Endothelial cell of umbilical vein (primary cell): ENCODE measurements around the gene C8A. TPM values are rescaled to one million over a fixed set of nuclear protein-coding genes. Genes with fewer than 3 reads are reported as not detected.

Experiments used
- Bru-seq: library from RNA; stranded (reverse); fragments of 400-500 nt; gene quantifications from one replicate; lab custom pipeline; 2021; lab: Mats Ljungman, UMichigan
- BruChase-seq, 2 experiments: library from RNA; stranded (reverse); fragments of 400-500 nt; gene quantifications; one replicate each; lab custom pipeline; 2021; lab: Mats Ljungman, UMichigan
- BruUV-seq: library from RNA; stranded (reverse); fragments of 400-500 nt; replicated peaks from 2 replicates; lab custom pipeline; 2021; lab: Mats Ljungman, UMichigan
- CTCF ChIA-PET: fragments of 300-600, 350-600 bp; sonication (Branson Sonifier 250); formaldehyde crosslinking; loops from one replicate; lab custom pipeline; 2021; ENCODE audit warnings: antibody characterized with exemption, inconsistent platforms; lab: Charles Lee
- POLR2A ChIA-PET: fragments of 300-600, 350-600 bp; sonication (Branson Sonifier 250); formaldehyde crosslinking; loops from one replicate; lab custom pipeline; 2021; ENCODE audit warnings: antibody characterized with exemption, inconsistent platforms; lab: Charles Lee
- DNase-seq: peaks from one replicate; pipeline ENCODE4 v3.0.0-alpha.2; 2011; ENCODE audit warnings: low read depth, low spot score
- FAIRE-seq: peaks from 2 replicates; lab custom pipeline; 2011; peaks lifted over from hg19 to GRCh38; lab: Jason Lieb, UNC
- H2AFZ ChIP-seq: 2 replicates; pipeline ENCODE4 v1.6.0; 2012; ENCODE audit warnings: low read depth, low read length, control low read depth, inconsistent platforms
- H3K27ac ChIP-seq: 2 replicates; pipeline ENCODE4 v1.5.1; 2011; ENCODE audit warnings: low read depth, mild to moderate bottlenecking, control low read depth, low read length, moderate library complexity; ENCODE audit not compliant: insufficient read depth
- H3K27me3 ChIP-seq, 2 experiments: 2 replicates each; pipeline versions ENCODE4 v1.6.0 to v1.6.1; 2011; ENCODE audit warnings: low read length in 2 of 2, mixed read lengths in 1 of 2; ENCODE audit not compliant: control insufficient read depth in 2 of 2, insufficient read depth in 2 of 2
- H3K36me3 ChIP-seq, 2 experiments: 2 replicates in 1 of 2; 3 replicates in 1 of 2; pipeline ENCODE4 v1.5.1; 2011; ENCODE audit warnings: low read length in 2 of 2, mild to moderate bottlenecking in 1 of 2, moderate library complexity in 1 of 2; ENCODE audit not compliant: control insufficient read depth in 2 of 2, insufficient read depth in 2 of 2; ENCODE audit errors: extremely low read depth in 1 of 2
- H3K4me1 ChIP-seq: 3 replicates; pipeline ENCODE4 v1.5.1; 2011; ENCODE audit warnings: mild to moderate bottlenecking, low read length; ENCODE audit not compliant: control insufficient read depth, insufficient read depth; ENCODE audit errors: extremely low read depth
- H3K4me2 ChIP-seq: 2 replicates; pipeline ENCODE4 v1.6.1; 2011; ENCODE audit warnings: low read length, control low read depth, mixed read lengths; ENCODE audit not compliant: insufficient read depth
- H3K4me3 ChIP-seq, 3 experiments: fragments of 200-600 bp in 1 of 3; sonication (generic), shearing (Covaris generic) in 1 of 3; replicated peaks in 1 of 3; 2 replicates each; pipeline ENCODE4 v1.5.1; 2011 to 2016; ENCODE audit warnings: control low read depth in 3 of 3, low read length in 3 of 3, mild to moderate bottlenecking in 2 of 3, inconsistent platforms in 1 of 3, low read depth in 1 of 3, moderate library complexity in 1 of 3; ENCODE audit not compliant: insufficient read depth in 1 of 3
- H3K79me2 ChIP-seq: 2 replicates; pipeline ENCODE4 v1.6.0; 2012; ENCODE audit warnings: low read length, inconsistent platforms; ENCODE audit not compliant: control insufficient read depth, insufficient read depth
- H3K9ac ChIP-seq: replicated peaks from 2 replicates; pipeline ENCODE3; 2011; ENCODE audit warnings: low read length, control low read depth; ENCODE audit not compliant: insufficient read depth; ENCODE audit errors: extremely low read depth
- H3K9me1 ChIP-seq: replicated peaks from 3 replicates; pipeline ENCODE4 v1.6.0; 2011; ENCODE audit warnings: mild to moderate bottlenecking, low read length; ENCODE audit not compliant: control insufficient read depth, insufficient read depth; ENCODE audit errors: extremely low read depth
- H3K9me3 ChIP-seq: replicated peaks from 2 replicates; pipeline ENCODE4 v1.5.1; 2012; ENCODE audit warnings: low read length, inconsistent platforms; ENCODE audit not compliant: control insufficient read depth, insufficient read depth
- H4K20me1 ChIP-seq: replicated peaks from 2 replicates; pipeline ENCODE3; 2011; ENCODE audit warnings: mild to moderate bottlenecking, low read length; ENCODE audit not compliant: control insufficient read depth, insufficient read depth; ENCODE audit errors: extremely low read depth
- EZH2 ChIP-seq: IDR thresholded peaks from 2 replicates; pipeline ENCODE4 v1.6.1; 2012; ENCODE audit warnings: borderline replicate concordance, low read depth, mild to moderate bottlenecking, moderate library complexity, low read length, inconsistent platforms; ENCODE audit not compliant: severe bottlenecking
- FOS ChIP-seq: IDR thresholded peaks from 2 replicates; pipeline ENCODE4 v1.6.1; 2011; ENCODE audit warnings: mild to moderate bottlenecking, low read length, moderate library complexity, borderline replicate concordance; ENCODE audit not compliant: insufficient read depth
- POLR2A ChIP-seq: IDR thresholded peaks from 2 replicates; pipeline ENCODE4 v1.6.1; 2012; ENCODE audit warnings: low read depth, mild to moderate bottlenecking, control low read depth, low read length
- dilution Hi-C: fragments of 300-500 bp; cut with MboI; formaldehyde crosslinking; loops from one replicate; pipeline ENCODE4 v1.15.0; 2019; ENCODE audit warnings: low sequenced_read_pairs; ENCODE audit not compliant: extremely low pct_ligation_motif_present
- intact Hi-C: fragments of 100-400 bp; cut with micrococcal nuclease; formaldehyde crosslinking; loops from one replicate; pipeline ENCODE4 v1.10.0; 2022
- long read RNA-seq: library from polyadenylated mRNA; stranded (forward); transcript quantifications from one replicate; pipeline ENCODE4 v2.0.0, GENCODE V29; 2021
- polyA minus RNA-seq, 3 experiments: library from RNA; depleted of rRNA, polyadenylated mRNA; stranded (reverse); fragments of >200 nt; gene quantifications; 1 replicate in 1 of 3; 2 replicates in 2 of 3; pipeline ENCODE4 v1.2.3, GENCODE V29; 2011
- polyA plus RNA-seq, 4 experiments: library from polyadenylated mRNA; depleted of rRNA in 3 of 4; stranded (reverse) in 3 of 4; unstranded in 1 of 4; fragments of >200 nt; gene quantifications; 2 replicates each; pipeline versions ENCODE4 v1.2.1 to v1.2.3, GENCODE V29; 2011 to 2012; ENCODE audit warnings: missing spikeins in 1 of 4
- total RNA-seq: library from RNA; stranded (reverse); gene quantifications from 2 replicates; pipeline ENCODE4 v1.2.3, GENCODE V29; 2021
- TF ChIP-seq, protein P1 (sequence below), 2 donors: IDR thresholded peaks; 1 replicate in 1 of 2; 2 replicates in 1 of 2; pipeline ENCODE4 v1.5.1; 2011; ENCODE audit warnings: low read length in 2 of 2, mild to moderate bottlenecking in 2 of 2, moderate library complexity in 2 of 2, control low read depth in 1 of 2, inconsistent platforms in 1 of 2, low read depth in 1 of 2; ENCODE audit not compliant: insufficient read depth in 1 of 2; ENCODE audit errors: extremely low read depth in 1 of 2

The C8A gene
- total RNA-seq = not detected in 2 replicates
- polyA plus RNA-seq = not detected in 2 replicates
- not detected in 2 replicates for polyA plus RNA-seq (2011; cell fraction: cytosol; rRNA removed)
- polyA plus RNA-seq (2011; cell fraction: nucleus; rRNA removed) = not detected in 2 replicates
- not detected in 2 replicates for polyA plus RNA-seq (2012)
- polyA minus RNA-seq = not detected in 2 replicates
- not detected for polyA minus RNA-seq (2011; cell fraction: cytosol; rRNA and poly(A)+ RNA removed)
- not detected in 2 replicates for polyA minus RNA-seq (2011; cell fraction: nucleus; rRNA and poly(A)+ RNA removed)
- not detected for Bru-seq, nascent RNA
- BruChase-seq, experiment 1, labeled RNA remaining after a 6-hour chase = not detected
- BruChase-seq, experiment 2, labeled RNA remaining after a 2-hour chase = not detected
- long read RNA-seq = 0 reads

DNA sequence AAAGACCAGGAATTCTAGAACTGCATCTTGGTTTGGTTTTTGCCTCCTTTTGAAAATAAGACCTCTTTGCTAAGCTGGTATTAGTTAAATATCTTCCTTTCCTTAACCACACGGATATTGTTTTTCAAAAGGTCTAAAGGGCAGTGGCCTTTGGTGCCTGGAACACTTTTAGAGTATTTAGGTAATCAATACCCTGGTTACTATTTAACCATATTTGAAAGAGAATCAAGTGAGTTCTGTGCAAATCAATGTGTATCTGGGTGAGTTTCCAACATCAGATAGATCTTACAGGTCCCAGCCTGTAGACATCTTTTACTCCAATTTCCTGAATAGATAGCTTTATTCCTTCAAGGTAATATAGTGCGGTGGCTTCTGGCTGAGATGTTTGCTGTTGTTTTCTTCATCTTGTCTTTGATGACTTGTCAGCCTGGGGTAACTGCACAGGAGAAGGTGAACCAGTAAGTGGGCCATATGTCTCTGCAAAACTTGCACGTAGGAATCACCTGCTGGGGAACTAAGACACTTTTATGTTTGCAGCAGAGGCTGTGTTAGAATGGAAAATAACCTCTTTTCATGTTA is at the start of gene C8A:
C8A (plus strand) TSS at position 277 of the 579 bp plus-strand sequence; CDS start at position 382, 105 bp downstream.
- Histone ChIP-seq H4K20me1 (no peaks in the 10 kb centered on the region), H3K4me2 (no peak within 1 kb of the TSS), H3K27ac (no peak within 1 kb of the TSS), H2AFZ (no peak within 1 kb of the TSS), H3K4me1 (no peaks in the 10 kb centered on the region), H3K79me2 (no peaks in the 10 kb centered on the region), H3K4me3 (no peak within 1 kb of the TSS), H3K9ac (no peak within 1 kb of the TSS), H3K9me3 (no peaks in the 10 kb centered on the region), H3K9me1 (no peaks in the 10 kb centered on the region), H3K27me3 (no peaks in the 10 kb centered on the region), H3K36me3 (no peaks in the 10 kb centered on the region)
- intact Hi-C loops (no loop called here), dilution Hi-C loops (no loop called here)
- ChIA-PET POLR2A (no interaction called here), CTCF (interaction anchor here (1.5 kb wide), 1 partner anchor 9 kb away, joined by 3 read pairs; no protein-coding TSS in a partner anchor)
- DNase-seq (no peak), FAIRE-seq (no peak)
- no peak for TF ChIP-seq EZH2
- no TSS peak for BruUV-seq

- BruUV-seq = no TSS peak
- DNase-seq = no peak
- dilution Hi-C loops = no loop called here
- H2AFZ ChIP-seq = no peak overlapping the region
- ChIA-PET POLR2A (no interaction called here), CTCF (interaction anchor here (1.7 kb wide), 1 partner anchor 14 kb away, joined by 4 read pairs; no protein-coding TSS in a partner anchor)
- TF ChIP-seq POLR2A (no peak), FOS (no peak)
- TF ChIP-seq, protein P1, sequence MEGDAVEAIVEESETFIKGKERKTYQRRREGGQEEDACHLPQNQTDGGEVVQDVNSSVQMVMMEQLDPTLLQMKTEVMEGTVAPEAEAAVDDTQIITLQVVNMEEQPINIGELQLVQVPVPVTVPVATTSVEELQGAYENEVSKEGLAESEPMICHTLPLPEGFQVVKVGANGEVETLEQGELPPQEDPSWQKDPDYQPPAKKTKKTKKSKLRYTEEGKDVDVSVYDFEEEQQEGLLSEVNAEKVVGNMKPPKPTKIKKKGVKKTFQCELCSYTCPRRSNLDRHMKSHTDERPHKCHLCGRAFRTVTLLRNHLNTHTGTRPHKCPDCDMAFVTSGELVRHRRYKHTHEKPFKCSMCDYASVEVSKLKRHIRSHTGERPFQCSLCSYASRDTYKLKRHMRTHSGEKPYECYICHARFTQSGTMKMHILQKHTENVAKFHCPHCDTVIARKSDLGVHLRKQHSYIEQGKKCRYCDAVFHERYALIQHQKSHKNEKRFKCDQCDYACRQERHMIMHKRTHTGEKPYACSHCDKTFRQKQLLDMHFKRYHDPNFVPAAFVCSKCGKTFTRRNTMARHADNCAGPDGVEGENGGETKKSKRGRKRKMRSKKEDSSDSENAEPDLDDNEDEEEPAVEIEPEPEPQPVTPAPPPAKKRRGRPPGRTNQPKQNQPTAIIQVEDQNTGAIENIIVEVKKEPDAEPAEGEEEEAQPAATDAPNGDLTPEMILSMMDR (IDR thresholded peaks at IDR 0.05; ENCODE audit: extremely low read depth in 1 of 2, insufficient read depth in 1 of 2, low read depth in 1 of 2, low read length in 2 of 2) = no peak
- H3K27me3 ChIP-seq = no peaks in the 10 kb centered on the region
- no peak overlapping the region for H3K4me3 ChIP-seq
- intact Hi-C loops = no loop called here
- no peak overlapping the region for H3K4me2 ChIP-seq
- no peaks in the 10 kb centered on the region for H3K79me2 ChIP-seq
- H3K9me3 ChIP-seq = no peaks in the 10 kb centered on the region
- no peaks in the 10 kb centered on the region for H3K4me1 ChIP-seq
- FAIRE-seq = no peak
- H3K36me3 ChIP-seq = no peaks in the 10 kb centered on the region
- no peaks in the 10 kb centered on the region for H4K20me1 ChIP-seq
- no peak overlapping the region for H3K9ac ChIP-seq
- no peak overlapping the region for H3K27ac ChIP-seq
- no peaks in the 10 kb centered on the region for H3K9me1 ChIP-seq
Measured at GRCh38 chr1:56806804-56807203, 47.8 kb upstream of the C8A start.
